ENCODE data around the gene ARHGEF17.
"Not testable (repeated sequence)": the region's sequence is repeated elsewhere in the genome, so short reads cannot be mapped to it uniquely, and the experiment has no call there.

Gene ARHGEF17

DNA sequence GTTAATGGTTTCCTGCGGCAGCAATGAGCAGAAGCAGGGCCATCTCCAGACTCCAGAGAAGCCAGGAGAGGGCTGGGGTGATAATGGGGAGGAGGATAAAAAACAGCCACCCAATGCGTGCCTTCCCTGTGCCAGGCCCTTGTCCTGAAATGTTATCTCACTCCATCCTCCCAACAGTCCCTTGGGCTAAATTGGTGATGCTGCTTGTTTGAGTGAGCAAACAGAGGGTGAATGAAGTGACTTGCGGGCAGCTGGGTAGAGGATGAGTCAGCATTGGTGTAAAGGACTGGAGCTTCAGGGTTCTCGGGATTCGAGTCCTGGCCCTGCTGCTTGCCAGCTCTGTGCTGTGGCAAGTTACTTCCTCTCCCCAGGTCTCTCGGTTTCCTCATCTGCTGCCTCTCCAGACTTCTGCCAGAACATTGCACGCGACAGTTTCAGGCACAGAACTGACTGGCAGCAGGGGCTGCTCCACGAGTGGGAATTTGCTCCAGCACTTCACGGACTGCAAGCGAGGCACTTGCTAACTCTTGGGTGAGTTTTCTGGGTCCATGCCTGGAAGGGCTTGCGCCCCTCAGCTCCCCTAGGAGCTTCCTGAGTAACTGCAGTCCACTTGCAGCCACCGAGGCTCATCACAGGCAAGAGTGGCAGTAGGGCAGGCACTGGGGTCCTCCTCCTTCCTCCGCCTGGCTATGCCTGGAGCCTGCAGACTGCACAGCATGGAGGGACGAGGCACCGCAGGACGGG, 36.0 kb upstream of the ARHGEF17 start, which contains the start of gene P2RY6:
TSS of gene P2RY6 (plus strand) at position 403 of the 744 bp plus-strand sequence. CDS start 24,181 bp downstream, outside the sequence.
- peak; percentile 93 for DNase-seq
- in situ Hi-C loops (cut with MboI; ENCODE audit: low pct_unique_long_range_greater_than_20kb, low sequenced_read_pairs), result no loop called here

DNA sequence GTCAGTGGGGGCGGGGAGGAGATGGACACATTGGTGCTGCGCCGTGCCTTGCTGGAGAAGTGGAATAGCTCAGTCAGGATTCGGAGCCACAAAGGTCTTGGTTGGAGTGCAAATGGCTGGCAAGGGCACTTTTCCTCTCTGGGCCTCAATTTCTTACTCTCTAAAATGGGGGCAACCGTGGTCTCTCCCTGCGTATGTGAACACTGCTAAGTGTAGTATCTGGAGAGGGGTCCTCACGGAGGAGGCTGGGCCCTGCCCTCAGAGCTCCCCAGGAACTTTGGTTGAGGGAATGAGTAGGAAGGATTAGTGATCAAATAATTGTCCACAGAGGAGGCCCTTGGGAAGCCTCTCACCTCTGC, 35.4 kb upstream of the ARHGEF17 start:
- DNase-seq, result no peak
- in situ Hi-C loops (cut with MboI; ENCODE audit: low pct_unique_long_range_greater_than_20kb, low sequenced_read_pairs), result no loop called here

DNA sequence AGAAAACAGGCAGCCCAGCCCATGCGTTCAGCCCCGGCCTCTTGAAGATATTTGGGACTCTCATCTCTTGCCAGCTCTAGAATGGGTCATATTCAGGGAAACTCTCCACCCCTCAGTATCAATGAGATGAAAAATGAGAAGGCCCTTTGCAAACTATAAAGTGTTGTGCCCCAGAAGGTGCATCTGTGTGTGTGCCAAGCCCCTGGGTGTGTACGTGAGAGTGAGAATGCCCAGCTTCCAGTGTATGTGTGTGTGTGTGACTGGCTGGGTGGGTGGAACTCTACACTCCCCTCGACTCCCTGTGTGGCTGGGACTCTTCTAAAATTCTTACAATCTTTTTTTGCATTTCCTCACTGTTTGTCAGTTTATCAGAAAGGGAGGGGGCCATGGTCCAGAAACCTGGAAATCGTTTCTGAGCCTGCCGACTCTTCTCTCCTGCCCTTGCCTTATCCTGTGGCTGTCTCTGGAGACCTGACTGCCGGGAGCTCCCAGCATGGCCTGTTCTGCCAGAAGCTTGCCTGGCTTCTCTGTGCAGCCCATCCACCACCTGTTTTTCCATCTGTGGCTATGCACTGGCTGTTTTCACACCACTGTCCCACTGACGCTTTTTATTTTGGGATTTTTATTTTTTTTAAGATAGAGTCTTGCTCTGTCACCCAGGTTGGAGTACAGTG, 34.7 kb upstream of the ARHGEF17 start:
- in situ Hi-C loops (cut with MboI; ENCODE audit: low pct_unique_long_range_greater_than_20kb, low sequenced_read_pairs), result no loop called here
- DNase-seq, result no peak

DNA sequence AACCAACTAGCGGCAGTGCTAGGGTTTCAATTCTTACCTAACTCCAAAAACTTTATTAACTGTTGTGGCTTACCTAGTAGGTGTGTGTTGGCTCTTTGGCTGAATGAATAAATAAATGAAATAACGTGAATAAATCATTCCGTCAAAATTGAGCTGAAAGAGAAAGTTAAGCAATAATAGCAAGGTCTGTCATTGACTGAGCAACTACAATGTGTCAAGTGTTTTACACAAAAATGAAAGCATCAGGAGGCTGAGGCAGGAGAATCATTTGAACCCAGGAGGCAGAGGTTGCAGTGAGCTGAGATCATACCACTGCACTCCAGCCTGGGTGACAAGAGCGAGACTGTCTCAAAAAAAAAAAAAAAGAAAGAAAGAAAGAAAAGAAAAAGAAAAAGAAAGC, 33.9 kb upstream of the ARHGEF17 start:
- DNase-seq; in situ Hi-C loops (cut with MboI; ENCODE audit: low pct_unique_long_range_greater_than_20kb, low sequenced_read_pairs): not testable (repeated sequence)

DNA sequence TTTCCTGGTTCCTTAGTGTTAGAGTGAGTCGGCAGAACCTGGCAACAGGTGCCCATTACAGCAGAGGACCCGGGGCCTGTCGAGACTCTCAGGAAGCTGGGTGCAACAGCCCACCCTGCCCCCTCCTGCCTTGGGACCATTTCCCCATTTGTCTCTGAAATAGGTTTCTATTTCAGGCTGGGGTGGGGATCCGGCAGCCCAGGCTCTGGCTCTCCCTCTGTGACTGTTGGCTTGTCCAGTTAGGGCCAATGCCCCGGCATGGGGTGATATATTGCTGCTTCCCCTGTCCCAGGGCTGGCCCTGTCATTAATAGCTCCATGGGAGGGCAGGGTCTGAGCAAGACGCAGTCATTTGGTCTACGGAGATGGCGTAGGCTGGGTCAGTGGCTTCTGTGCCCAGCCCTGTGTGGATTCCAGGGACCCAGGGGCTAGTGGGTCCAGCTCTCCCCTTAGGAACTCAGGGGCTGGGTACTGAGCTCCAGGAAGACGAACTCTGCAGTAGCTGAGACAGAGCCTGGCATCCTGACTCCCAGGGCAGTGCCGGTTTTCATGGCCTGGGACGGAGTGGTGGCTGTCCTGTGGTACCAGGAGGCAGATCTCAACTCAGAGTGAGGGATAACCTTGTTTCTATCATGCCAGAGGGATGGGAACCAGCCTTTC, 33.2 kb upstream of the ARHGEF17 start:
- in situ Hi-C loops (cut with MboI; ENCODE audit: low pct_unique_long_range_greater_than_20kb, low sequenced_read_pairs), result no loop called here
- DNase-seq, result no peak

DNA sequence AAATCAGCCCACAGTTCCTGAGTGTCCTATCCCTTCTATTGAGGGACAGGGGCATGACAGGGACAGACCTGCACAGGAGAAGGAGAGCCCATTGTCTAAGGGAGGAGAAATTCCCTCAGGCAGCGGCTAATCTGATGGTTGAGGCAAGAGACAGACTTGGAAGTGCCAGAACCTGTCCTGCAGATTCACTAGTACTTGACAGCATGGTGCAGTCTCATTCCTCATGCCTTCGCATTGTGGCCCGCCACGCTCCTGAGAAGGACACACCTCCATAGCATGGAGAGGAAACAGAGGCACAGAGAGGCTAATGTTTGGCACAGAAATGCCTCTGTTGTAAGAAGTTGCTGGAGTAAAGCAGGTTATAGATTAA, 32.7 kb upstream of the ARHGEF17 start:
- in situ Hi-C loops (cut with MboI; ENCODE audit: low pct_unique_long_range_greater_than_20kb, low sequenced_read_pairs), result no loop called here
- no peak for DNase-seq

DNA sequence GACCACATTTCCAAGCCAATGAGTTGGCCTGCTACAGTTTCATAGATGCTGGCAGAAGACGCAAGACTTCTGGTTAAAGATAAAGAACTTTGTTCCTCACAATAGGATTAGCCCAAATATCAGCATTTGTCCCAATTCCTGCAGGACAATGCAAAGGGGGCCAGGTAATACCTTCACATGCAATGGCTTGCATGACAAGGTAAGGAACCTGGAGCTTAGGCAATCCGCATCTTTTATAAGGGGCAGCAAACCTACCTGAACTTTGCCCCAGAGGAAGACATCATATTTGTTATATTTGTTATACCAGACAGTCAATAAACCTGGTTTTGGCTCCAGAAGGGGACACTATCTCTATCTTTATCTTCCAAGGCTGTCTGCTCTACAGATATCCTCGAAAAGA, 30.6 kb upstream of the ARHGEF17 start:
- DNase-seq, result no peak
- in situ Hi-C loops (cut with MboI; ENCODE audit: low pct_unique_long_range_greater_than_20kb, low sequenced_read_pairs), result no loop called here

DNA sequence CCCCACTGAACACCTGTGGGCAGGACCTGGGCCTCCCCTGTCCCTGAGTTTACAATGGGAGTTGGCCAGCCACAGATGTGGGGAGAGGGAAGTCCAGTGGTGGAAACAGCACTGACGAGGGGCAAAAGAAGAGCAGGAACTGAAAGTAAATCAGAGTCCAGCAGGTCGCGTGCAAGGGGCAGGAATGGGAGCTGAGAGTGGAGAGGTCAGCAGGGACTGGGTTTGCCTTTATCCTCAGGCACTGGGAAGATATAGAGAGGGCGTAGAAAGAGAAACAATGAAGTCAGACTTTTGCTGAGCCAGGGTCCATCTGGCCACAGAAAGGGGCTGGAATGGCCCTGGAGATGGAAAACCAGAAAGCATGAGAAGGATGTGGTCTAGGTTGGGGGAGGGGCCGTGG, 27.4 kb upstream of the ARHGEF17 start:
- in situ Hi-C loops (cut with MboI; ENCODE audit: low pct_unique_long_range_greater_than_20kb, low sequenced_read_pairs), result no loop called here
- no peak for DNase-seq

DNA sequence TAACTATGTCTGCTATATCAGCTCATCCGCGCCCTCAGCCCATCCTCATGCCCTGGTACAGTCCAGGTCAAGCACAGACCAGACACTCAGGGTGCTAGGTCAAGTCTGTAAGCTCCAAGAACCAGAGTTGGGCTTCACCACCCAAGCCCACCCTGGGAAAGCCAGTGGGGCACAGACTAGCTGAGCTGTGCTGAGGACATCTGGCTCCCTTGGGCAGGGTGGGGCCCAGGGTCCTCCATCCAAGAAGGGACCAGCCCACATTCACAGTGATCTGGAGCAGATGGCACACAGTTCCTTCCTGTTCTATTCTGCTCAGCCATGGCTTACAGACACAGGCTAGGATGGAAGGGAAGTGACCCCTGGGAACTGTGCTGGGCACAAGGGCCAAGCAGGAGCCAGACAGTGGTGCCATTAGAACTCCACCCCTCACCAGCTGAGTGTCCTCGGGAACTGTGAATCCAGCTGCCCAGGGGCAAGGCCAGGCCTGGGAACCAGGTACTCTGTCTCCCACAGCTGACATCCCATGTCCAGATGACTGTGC, 26.8 kb upstream of the ARHGEF17 start:
- in situ Hi-C loops (cut with MboI; ENCODE audit: low pct_unique_long_range_greater_than_20kb, low sequenced_read_pairs), result no loop called here
- no peak for DNase-seq

DNA sequence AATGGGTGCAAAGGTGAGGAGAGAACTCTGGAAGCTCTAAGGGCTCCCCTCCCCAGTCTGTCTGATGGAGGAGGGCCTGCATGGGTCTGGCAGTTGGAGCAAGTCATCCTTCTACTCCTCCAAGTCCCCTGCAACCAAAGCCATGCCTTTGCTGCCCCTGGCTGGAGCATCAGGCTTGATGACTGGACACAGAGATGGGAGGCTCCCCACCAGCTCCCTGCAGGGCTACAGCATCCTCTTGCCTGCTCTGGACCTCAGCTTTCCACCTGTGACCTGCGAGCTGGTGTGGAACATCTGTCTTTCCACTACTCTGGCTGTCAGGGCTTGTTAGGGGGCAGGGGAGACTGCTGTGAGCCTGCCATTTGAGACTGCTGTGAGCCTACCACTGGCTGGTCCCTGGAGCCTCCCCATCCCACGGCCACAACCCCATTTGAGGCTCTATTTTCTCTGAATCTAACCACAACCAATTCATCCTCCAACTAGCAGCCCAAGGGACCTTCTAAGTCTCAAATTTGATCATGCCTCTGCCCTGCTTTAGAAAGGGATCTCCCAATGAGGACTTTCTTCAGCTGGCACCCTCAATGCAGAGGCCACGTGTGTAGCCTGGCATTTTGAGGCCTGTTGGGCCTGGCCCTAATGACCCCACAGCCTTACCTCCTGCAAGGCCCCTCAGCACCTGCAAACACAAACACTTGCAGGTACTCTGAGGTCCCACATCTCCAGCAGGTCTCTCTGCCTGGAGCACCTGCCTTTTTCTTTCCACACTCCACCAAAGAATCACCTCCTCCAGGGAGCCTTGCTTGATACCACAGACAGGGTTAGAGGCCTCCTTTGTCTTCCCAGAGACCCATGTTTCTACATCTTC, 26.0 kb upstream of the ARHGEF17 start:
- no peak for DNase-seq
- in situ Hi-C loops (cut with MboI; ENCODE audit: low pct_unique_long_range_greater_than_20kb, low sequenced_read_pairs), result no loop called here

DNA sequence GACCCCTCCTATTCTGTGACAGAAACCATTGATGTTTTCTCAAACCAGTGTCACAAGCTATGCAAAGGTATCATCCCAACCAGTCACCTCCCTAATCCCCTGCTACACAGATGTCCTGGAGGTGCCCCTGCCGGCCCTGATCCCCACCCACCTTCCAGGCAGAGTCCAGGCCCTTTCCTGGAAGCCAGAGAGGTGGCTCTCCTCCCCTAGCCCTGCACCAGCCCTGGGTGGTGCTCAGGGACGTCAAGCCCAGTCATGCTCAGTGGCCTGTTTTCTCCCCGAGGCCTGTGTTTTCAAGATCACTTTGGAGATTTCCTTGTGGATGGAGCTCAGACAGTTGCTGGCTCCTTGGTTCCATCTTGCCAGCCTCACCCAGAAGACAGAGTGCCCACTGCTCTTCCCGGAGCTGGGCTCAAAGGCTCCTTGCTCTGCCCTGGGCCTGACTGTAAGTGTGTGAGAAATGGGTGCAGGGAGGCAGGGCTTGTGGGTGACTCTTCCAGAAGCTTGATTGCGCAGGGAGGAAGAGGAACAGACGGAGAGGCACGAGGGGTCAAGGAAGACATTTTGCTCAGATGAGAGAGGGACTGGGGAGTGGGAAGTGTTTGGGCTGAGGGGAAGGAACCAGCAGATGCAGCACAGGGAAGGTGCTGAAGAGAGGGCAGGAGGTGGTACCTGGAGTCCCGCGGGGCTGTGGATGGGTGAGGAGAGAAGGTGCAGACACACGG, 24.6 kb upstream of the ARHGEF17 start:
- in situ Hi-C loops (cut with MboI; ENCODE audit: low pct_unique_long_range_greater_than_20kb, low sequenced_read_pairs), result no loop called here

DNA sequence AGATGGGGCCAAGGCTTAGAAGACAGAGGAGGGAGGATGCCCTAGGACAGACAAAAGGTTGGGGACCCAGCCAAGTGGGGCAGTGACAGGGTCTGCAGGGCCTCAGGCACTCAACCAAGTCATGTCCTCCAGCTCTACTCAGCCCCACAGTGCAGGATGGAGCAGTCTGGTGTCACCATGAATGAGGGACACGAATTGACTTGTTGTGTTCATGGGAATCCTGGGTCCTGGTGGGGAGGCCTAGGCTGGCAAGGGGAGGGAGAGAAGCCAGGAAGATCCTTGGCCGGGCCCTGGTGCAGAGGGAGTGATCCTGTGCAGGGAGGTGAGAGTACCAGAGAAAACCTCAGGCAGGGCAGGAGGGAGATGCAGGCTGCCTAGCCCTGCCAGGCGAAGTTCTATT, 24.0 kb upstream of the ARHGEF17 start:
- in situ Hi-C loops (cut with MboI; ENCODE audit: low pct_unique_long_range_greater_than_20kb, low sequenced_read_pairs), result no loop called here
- no peak for DNase-seq

More for the DNA sequence above, 24.6 kb upstream of the ARHGEF17 start:
- no peak for DNase-seq

DNA sequence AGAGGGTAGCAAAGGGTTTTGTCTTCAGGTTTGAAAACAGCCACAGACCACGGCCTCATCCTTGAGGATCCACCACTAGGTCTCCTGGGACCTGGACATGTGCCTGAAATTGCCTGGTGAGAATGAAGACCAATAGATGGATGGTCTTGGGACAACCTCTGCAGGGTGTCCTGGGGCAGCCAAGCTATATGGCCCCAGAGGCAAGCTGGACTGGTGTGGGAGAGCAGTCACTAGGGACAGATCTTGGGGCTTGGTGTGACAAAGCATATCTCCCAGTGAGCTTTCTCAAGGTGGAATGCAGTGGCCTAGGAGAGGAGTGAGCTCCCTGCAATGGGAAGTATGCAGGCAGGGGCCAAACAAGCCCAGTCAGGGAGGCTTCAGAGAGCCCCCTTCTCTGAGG, 22.4 kb upstream of the ARHGEF17 start:
- DNase-seq, result no peak
- in situ Hi-C loops (cut with MboI; ENCODE audit: low pct_unique_long_range_greater_than_20kb, low sequenced_read_pairs), result no loop called here

DNA sequence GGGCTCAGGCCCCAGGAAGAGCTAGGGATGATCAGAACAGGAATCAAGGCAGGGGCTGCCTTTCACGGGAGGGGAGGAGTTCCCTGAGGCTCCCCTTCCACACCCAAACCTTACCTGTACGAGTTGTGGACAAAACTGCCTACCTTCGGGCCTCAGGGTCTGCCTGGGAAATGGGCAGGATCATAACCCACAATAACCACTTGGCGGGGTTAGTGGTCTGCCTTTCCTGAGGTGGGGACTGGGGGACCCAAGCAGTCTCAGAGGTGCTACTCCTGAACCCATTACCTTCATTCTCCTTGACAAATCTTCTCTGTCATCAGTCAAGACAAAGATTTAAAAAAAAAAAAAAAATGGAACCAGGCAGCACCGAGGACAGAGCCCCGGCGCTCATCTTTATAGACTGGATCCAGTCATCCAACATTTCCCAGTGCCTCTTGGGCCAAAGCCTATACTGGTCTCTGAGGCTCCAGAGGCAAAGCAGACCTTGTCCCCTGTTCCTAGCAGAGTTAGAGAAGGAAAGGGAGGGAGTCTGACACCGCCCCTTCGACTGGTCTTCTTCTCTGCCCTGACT, 21.8 kb upstream of the ARHGEF17 start:
- in situ Hi-C loops (cut with MboI; ENCODE audit: low pct_unique_long_range_greater_than_20kb, low sequenced_read_pairs), result no loop called here
- DNase-seq, result no peak

DNA sequence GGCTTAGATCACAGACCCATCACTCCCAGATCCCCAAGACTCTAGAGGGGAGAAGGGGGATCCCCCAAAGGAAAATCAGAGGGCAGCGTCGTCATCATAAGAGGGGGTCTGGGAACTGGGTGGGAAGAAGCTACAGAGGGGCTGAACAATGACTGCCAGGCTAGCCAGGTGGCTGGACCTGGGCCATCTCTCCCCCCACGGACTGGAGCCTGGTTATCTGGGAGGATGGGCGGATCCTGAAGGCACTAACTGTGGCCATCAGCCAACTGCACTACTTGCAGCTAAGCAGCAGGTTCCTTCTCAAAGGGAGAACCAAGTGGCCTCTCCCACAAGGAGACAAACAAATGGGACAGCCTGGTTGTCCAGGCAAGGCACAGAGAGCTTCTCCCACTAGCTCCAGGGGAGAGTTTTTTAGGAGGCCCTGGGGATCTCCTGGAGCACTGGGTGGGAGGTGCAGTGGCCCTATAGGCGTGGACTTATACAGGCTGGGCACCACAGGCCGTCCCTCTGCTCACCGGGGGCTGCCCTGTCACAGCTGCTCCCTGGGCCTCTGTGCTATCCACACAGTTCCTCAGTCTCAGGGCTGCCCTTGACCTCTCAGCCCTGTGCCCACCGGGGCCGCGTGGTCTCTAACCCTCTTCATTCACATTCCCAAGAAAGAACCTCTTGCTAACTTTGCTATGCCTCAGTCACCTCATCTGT, 20.5 kb upstream of the ARHGEF17 start:
- in situ Hi-C loops (cut with MboI; ENCODE audit: low pct_unique_long_range_greater_than_20kb, low sequenced_read_pairs), result no loop called here
- DNase-seq, result no peak

DNA sequence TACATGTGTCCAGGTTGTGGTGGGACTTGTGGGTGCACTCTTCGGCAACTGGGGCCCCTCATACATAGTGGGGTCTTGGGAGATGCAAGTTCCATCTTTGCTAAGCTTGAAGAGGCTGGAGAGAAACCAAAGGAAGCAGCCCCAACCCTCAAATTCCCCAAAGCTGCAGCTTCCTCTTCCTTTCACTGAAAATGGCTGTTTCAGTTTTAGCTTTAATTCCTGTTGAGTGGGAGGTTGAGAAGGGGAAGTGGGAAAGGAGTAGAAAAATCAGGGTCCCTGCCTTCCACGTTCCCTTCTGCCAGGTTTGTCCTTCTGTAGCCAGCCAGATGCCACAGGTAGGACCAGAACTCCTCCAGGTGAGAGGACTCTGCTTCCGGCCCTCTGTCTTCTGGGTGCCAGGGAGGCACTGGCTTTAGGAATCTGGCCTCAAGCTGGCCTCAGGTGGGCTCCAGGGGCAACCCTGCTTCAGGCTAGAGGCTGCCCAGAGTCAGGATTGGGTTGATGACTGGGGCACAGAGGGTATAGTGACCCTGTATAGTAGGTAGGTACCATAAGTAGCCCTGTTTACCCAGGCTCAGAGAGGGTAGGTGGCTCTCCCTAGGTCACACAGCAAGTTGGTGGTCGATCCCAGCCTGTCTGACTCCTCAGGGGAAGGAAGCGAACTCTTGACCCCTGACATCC, 19.7 kb upstream of the ARHGEF17 start:
- peak; percentile 75 for DNase-seq
- in situ Hi-C loops (cut with MboI; ENCODE audit: low pct_unique_long_range_greater_than_20kb, low sequenced_read_pairs), result no loop called here
